GM13976 (cell line): ENCODE measurements around the gene MAN2A1.

ENCODE experiments used
- DNase-seq: peaks from one replicate; pipeline ENCODE4 v3.0.0; 2012; ENCODE audit warnings: low spot score
- in situ Hi-C: fragments of 300-500 bp; cut with MboI; formaldehyde crosslinking; loops from one replicate; pipeline ENCODE4 v1.12.0; 2022; ENCODE audit warnings: low sequenced_read_pairs, mixed read lengths, inconsistent platforms; ENCODE audit not compliant: unreplicated experiment
- TF ChIP-seq, protein P1 (sequence below): IDR thresholded peaks from 2 replicates; pipeline ENCODE4 v1.5.1; 2012; ENCODE audit warnings: borderline replicate concordance, mild to moderate bottlenecking; ENCODE audit not compliant: insufficient read depth; ENCODE audit errors: extremely low read depth, missing control alignments, control extremely low read depth

Gene MAN2A1

DNA sequence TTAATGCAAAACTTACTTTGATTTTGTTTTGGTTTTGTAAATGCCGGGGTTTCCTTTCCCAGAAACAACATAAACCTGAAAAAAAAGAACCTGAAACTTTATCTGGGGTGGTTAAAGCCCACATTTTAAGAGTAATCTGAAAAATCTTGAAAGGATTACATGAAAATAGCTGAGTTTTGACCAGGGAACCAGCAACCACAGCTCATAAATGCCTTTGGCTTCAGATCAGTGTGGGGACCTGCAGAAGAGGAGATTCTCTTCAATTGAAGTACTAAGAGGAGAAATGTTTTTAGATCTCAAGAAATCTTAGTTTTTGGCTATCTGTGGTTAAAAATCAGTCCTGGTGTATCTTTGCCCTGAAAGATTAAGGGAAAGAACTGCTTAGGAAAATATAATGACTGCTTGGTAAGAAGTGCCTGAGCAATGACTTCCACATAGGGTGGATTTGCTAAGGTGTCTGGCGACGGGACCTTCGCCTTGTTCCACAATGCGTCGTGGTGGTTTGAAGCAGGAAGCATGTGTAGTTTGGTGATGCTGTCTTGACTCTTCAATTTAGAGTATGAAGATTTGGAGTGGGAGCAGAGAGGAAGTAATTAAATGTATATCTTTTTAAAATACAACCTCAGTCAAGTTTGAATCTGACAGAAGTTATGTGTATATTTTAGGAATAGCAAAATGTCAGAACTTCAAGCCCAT lies 186.5 kb downstream of the MAN2A1 start:
- DNase-seq: no peak
- TF ChIP-seq, protein P1, sequence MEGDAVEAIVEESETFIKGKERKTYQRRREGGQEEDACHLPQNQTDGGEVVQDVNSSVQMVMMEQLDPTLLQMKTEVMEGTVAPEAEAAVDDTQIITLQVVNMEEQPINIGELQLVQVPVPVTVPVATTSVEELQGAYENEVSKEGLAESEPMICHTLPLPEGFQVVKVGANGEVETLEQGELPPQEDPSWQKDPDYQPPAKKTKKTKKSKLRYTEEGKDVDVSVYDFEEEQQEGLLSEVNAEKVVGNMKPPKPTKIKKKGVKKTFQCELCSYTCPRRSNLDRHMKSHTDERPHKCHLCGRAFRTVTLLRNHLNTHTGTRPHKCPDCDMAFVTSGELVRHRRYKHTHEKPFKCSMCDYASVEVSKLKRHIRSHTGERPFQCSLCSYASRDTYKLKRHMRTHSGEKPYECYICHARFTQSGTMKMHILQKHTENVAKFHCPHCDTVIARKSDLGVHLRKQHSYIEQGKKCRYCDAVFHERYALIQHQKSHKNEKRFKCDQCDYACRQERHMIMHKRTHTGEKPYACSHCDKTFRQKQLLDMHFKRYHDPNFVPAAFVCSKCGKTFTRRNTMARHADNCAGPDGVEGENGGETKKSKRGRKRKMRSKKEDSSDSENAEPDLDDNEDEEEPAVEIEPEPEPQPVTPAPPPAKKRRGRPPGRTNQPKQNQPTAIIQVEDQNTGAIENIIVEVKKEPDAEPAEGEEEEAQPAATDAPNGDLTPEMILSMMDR: no peak
- in situ Hi-C loops: no loop called here

DNA sequence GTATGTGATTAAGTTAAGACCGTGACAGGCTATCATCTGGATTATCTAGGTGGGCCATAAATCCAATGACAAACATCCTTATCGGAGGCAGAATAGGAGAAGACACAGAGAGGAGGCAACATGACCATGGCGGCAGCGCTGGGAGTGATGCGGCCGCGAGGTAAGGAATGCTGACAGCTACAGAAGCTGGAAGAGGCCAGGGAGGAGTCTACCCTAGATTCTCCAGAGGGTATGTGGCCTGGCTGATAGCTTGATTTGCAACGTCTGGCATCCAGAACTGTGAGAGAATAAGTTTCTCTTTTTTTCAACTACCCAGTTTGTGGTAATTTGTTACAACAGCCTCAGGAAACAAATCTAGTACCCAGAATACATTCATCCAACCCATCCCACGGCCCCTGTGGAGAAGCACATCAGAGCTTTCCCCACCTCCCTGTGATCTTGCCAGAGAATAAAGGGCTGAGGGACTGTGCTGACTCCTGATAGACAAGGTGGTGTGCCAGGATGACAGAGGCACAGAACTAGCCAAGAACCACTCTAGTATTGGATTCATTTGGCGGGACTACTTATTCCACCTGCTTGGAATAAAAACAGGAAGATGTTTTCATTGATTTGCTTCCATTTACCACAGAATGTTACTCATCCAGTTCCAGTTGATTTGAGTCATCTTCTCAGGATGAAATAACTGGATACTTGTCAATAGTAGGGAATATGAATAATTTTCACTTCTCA lies 187.4 kb downstream of the MAN2A1 start:
- no peak for DNase-seq
- TF ChIP-seq, protein P1: no peak
- in situ Hi-C loops: no loop called here

DNA sequence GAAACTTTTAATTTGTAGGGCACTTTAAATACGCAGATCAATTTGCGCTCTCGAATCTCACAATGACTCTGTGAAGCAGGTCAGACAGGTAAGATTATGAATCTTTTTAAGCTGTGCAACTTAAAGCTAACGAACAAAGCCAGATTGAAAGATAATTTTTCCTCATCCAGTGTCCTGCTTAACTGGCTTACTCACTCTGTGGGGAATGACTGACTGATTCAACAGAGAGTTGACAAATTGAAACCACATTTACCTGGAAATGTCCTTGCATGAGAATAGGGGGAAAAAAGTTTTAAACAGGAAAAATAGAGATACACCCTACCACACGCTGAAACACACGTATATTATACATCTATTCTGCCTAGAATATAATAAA lies 187.9 kb downstream of the MAN2A1 start:
- TF ChIP-seq, protein P1: no peak

DNA sequence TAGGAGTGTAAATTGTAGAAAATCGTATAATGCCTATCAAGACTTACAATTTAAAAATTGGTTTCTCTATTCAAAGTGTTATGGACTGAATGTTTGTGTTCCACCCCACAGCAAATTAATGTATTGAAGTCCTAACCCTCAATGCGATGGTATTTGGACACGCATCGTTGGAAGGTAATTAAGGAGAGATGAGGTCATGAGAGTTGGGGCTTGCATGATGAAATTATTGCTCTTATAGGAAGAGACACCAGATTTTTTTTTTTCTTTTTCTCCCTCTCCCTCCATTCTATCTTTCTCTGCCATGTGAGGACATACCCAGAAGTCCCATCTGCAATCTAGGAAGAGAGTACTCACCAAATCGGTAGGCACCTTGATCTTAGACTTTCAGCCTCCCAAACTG lies 189.2 kb downstream of the MAN2A1 start:
- no peak for DNase-seq
- TF ChIP-seq, protein P1: no peak
- in situ Hi-C loops: no loop called here

More for the DNA sequence above, 187.9 kb downstream of the MAN2A1 start:
- DNase-seq: no peak
- in situ Hi-C loops: no loop called here

DNA sequence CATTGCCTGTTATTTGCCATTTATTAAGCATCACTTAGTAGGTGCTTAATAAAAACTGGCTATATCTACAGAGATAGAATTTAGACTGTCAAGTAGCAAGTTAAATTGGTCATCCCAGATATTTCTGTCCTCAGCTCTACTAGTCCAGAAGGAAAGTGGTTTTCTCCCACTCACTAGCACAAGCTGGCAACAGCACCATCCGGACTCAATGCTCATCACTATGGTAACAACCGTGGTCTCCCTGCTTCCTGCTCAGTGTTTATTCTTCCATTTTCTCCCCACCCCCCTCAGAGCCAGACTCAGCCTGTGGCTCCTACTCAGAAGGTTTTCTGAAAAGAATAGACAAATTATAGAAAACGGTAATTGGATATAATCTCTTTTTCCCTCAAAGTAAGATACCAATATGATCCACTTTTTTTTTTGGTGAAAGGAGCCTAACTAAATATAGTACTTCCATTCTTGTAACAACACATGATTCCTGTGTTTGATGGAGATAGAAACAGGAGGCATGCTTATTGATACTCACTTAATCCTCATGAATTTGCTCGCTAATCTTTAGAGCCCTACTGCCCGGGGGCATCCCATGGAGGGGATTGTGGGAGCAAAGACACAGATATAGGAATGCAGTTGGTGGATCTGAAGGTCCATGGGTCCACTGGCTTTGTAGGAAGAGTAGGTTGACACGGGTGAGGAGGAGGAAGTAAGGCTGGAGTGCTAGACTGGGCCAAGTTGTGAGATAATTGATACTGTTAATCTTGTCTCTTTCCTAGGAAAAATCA lies 191.4 kb downstream of the MAN2A1 start:
- no peak for DNase-seq
- TF ChIP-seq, protein P1: no peak
- in situ Hi-C loops: no loop called here

DNA sequence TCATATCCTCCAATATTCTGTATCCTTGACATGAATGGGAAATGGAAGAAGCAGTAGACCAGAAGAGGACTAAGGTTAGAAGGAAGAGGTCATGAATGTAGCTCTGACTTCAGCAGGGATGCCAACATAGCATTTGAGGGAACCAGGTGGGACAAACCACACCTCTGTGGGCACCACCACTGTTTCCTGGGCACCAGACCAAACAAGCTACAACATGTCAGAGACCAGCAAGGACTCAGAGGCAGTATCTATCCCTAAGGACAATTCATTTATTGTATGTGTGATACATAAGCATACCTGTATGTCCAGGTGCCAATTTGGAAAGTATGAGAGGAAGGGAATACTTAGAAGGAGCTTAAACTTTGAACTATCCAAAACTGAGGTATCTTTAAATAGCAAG lies 192.8 kb downstream of the MAN2A1 start:
- in situ Hi-C loops: no loop called here

More for the DNA sequence above, 192.8 kb downstream of the MAN2A1 start:
- DNase-seq: no peak
- TF ChIP-seq, protein P1: no peak
